HL-60 (cell line): ENCODE results near the gene FALEC.

ENCODE experiments used
- CTCF ChIP-seq: IDR thresholded peaks from one replicate; pipeline ENCODE4 v1.5.1; 2011; ENCODE audit warnings: low read length, control low read depth, inconsistent platforms; ENCODE audit not compliant: insufficient read depth
- GABPA ChIP-seq: IDR thresholded peaks from 2 replicates; pipeline ENCODE4 v1.6.1; 2012; ENCODE audit warnings: low read depth
- POLR2AphosphoS5 ChIP-seq: IDR thresholded peaks from 2 replicates; pipeline ENCODE4 v1.6.1; 2012; ENCODE audit warnings: low read depth
- SPI1 ChIP-seq: IDR thresholded peaks from 2 replicates; pipeline ENCODE4 v1.6.1; 2012; ENCODE audit warnings: low read depth, mild to moderate bottlenecking, borderline replicate concordance
- TF ChIP-seq, protein P1 (sequence below): IDR thresholded peaks from 2 replicates; pipeline ENCODE4 v1.6.1; 2012; ENCODE audit warnings: low read depth; ENCODE audit not compliant: insufficient replicate concordance

DNA sequence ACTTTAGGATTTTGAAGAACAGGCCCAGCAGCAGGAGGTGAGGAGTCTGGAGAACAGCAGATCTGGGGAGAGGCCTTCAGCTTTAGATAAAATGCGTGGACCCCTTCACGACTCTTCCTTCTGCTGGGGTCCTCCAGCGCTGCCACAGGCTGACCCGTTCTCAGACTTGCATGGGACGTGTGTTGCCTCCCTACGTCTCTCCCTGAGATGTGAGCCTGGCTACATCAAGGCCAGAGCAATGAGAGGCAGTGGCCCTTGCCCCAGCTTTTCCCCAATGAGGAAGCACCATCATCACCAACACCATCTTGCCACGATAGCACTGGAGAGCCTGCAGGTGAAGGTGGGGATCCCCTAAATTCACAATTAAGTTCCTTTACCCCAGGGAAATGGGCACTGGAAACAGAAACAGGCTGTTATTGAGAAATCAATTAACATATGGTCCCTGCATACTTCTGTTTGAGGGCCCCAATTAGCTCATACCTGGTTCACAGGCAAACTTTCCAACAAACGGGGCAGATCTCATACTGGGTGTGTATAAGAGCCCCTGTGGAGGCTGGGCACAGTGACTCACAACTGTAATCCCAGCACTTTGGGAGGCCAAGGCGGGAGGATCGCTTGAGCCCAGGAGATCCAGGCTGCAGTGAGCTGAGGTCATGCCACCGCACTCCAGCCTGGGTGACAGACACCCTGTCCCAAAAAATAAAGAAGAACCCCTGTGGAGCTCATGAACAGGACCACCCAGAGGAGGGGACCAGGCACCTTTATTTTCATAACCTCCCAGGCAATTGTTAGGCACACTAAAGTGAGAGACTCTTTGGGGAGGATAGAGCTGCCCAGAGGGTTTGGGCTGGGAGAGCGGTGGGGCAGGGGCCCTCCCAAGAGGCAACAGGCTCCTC, 21.5 kb downstream of the FALEC start:
- TF ChIP-seq CTCF: no peak
- no peak for TF ChIP-seq POLR2AphosphoS5
- TF ChIP-seq SPI1: no peak
- TF ChIP-seq, protein P1, sequence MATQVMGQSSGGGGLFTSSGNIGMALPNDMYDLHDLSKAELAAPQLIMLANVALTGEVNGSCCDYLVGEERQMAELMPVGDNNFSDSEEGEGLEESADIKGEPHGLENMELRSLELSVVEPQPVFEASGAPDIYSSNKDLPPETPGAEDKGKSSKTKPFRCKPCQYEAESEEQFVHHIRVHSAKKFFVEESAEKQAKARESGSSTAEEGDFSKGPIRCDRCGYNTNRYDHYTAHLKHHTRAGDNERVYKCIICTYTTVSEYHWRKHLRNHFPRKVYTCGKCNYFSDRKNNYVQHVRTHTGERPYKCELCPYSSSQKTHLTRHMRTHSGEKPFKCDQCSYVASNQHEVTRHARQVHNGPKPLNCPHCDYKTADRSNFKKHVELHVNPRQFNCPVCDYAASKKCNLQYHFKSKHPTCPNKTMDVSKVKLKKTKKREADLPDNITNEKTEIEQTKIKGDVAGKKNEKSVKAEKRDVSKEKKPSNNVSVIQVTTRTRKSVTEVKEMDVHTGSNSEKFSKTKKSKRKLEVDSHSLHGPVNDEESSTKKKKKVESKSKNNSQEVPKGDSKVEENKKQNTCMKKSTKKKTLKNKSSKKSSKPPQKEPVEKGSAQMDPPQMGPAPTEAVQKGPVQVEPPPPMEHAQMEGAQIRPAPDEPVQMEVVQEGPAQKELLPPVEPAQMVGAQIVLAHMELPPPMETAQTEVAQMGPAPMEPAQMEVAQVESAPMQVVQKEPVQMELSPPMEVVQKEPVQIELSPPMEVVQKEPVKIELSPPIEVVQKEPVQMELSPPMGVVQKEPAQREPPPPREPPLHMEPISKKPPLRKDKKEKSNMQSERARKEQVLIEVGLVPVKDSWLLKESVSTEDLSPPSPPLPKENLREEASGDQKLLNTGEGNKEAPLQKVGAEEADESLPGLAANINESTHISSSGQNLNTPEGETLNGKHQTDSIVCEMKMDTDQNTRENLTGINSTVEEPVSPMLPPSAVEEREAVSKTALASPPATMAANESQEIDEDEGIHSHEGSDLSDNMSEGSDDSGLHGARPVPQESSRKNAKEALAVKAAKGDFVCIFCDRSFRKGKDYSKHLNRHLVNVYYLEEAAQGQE: no peak
- TF ChIP-seq GABPA: no peak
